ENCODE measurements around the gene KCNQ1.

The KCNQ1 gene

DNA sequence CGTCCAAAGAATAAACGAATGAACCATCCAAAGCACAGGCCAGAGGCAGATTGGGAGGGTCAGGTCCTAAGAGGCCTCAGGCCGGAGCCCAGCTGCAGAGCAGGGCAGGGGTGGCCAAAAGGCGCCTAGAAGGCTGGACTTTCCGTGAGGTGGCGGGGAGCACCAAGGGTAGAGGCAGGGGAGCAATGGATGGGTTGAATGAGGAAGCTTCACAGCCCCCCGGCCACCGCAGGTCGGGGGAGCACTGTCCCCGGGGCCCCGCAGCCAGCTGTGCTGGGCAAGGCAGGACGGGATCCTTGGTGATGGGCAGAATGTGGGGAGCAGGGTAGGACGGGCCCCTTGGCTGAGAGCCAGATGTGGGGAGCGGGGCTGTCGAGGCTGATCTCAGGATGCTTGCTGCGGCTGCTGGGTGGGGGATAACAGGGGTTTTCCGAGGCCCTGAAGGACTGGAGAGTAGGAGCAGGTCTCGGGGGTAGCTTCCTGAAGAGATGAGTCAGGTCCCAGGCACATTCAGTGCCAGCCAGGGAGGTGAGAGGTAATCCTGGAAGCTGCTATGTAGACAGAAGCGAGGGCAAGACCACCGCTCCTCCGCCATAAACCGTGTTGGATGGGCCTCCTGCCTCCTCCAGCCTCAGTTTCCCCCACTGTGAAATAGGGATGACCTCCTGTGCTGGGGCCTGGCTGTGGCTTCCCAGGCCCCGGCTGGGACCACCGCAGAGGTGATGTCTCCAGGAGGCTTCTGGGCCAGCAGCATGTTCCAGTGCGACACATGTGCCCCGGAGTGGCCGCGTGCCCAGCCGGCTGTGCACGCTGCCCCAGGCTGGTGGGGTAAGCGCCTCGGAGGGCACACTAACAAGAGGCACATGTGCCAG is 289.6 kb downstream of the KCNQ1 start:
- Histone ChIP-seq H3K27ac (ENCODE audit: low read depth, low read length) (no peak overlapping the region), H3K27me3 (ENCODE audit: insufficient read depth, low read length) (no peaks in the 10 kb centered on the region), H3K36me3 (ENCODE audit: insufficient read depth, low read length) (no peaks in the 10 kb centered on the region), H3K79me2 (ENCODE audit: control insufficient read depth, insufficient read depth, low read length, unreplicated experiment) (no peaks in the 10 kb centered on the region), H3K4me1 (ENCODE audit: control insufficient read depth, insufficient read depth, low read length, unreplicated experiment) (peaks cover 27% of the 10 kb centered on the region), H2AFZ (ENCODE audit: low read length, unreplicated experiment) (no peak overlapping the region), H3K4me3 (ENCODE audit: low read depth, low read length) (no peak overlapping the region)

GRCh38 chr11:2735053-2735589 is 290.3 kb downstream of the KCNQ1 start:
- H3K4me1 ChIP-seq (ENCODE audit: control insufficient read depth, insufficient read depth, low read length, unreplicated experiment), result peaks cover 27% of the 10 kb centered on the region
- no peaks in the 10 kb centered on the region for H3K79me2 ChIP-seq (ENCODE audit: control insufficient read depth, insufficient read depth, low read length, unreplicated experiment)
- no peaks in the 10 kb centered on the region for H3K27me3 ChIP-seq (ENCODE audit: insufficient read depth, low read length)
- no peak overlapping the region for H3K27ac ChIP-seq (ENCODE audit: low read depth, low read length)
- H3K36me3 ChIP-seq (ENCODE audit: insufficient read depth, low read length), result no peaks in the 10 kb centered on the region
- H2AFZ ChIP-seq (ENCODE audit: low read length, unreplicated experiment), result no peak overlapping the region
- H3K4me3 ChIP-seq (ENCODE audit: low read depth, low read length), result no peak overlapping the region

DNA sequence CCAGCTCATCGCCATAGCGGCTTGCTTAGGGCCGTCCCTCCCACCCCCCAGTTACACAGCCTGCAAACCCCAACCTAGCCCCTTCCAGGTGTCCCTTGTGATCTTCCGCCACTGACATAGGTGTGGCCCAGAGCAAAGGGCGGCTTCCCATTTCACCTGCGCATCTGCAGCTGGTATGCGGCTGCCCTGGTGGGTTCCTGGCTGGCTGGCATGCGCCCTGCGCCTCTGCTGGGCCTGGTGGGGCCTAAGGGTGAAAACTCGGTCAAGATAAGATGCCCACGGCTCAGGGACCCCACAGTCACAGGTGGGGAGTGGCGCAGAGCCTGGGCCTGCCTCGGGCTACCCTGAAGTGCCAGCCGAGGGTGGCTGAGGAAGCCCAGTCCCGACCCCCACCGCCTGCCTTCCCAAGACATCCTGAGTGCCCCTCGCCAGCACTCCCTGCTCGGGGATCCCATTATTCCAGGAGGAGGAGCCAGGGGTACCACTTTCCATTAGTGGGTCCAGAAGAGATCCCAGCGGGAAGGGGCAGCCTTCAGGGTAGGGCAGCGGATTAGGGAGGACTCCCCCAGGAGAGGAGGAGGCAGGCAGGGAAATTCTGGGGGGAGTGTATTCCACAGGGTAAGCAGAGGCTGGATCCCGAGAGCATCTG is 291.9 kb downstream of the KCNQ1 start:
- no peaks in the 10 kb centered on the region for H3K79me2 ChIP-seq (ENCODE audit: control insufficient read depth, insufficient read depth, low read length, unreplicated experiment)
- H3K27me3 ChIP-seq (ENCODE audit: insufficient read depth, low read length), result no peaks in the 10 kb centered on the region
- H3K4me1 ChIP-seq (ENCODE audit: control insufficient read depth, insufficient read depth, low read length, unreplicated experiment), result peaks cover 35% of the 10 kb centered on the region
- no peaks in the 10 kb centered on the region for H3K36me3 ChIP-seq (ENCODE audit: insufficient read depth, low read length)
- no peak overlapping the region for H3K27ac ChIP-seq (ENCODE audit: low read depth, low read length)
- H2AFZ ChIP-seq (ENCODE audit: low read length, unreplicated experiment), result no peak overlapping the region
- no peak overlapping the region for H3K4me3 ChIP-seq (ENCODE audit: low read depth, low read length)

- no peak overlapping the region for H3K27ac ChIP-seq (ENCODE audit: low read depth, low read length)
- H3K36me3 ChIP-seq (ENCODE audit: insufficient read depth, low read length), result no peaks in the 10 kb centered on the region
- no peak overlapping the region for H2AFZ ChIP-seq (ENCODE audit: low read length, unreplicated experiment)
- no peaks in the 10 kb centered on the region for H3K27me3 ChIP-seq (ENCODE audit: insufficient read depth, low read length)
- H3K4me3 ChIP-seq (ENCODE audit: low read depth, low read length), result no peak overlapping the region
- H3K4me1 ChIP-seq (ENCODE audit: control insufficient read depth, insufficient read depth, low read length, unreplicated experiment), result peaks cover 40% of the 10 kb centered on the region
- H3K79me2 ChIP-seq (ENCODE audit: control insufficient read depth, insufficient read depth, low read length, unreplicated experiment), result no peaks in the 10 kb centered on the region
These were observed 292.4 kb downstream of the KCNQ1 start for GRCh38 chr11:2737226-2737590.

- Histone ChIP-seq H3K36me3 (ENCODE audit: insufficient read depth, low read length) (no peaks in the 10 kb centered on the region), H3K27ac (ENCODE audit: low read depth, low read length) (no peak overlapping the region), H2AFZ (ENCODE audit: low read length, unreplicated experiment) (no peak overlapping the region), H3K4me1 (ENCODE audit: control insufficient read depth, insufficient read depth, low read length, unreplicated experiment) (peaks cover 42% of the 10 kb centered on the region), H3K4me3 (ENCODE audit: low read depth, low read length) (no peak overlapping the region), H3K79me2 (ENCODE audit: control insufficient read depth, insufficient read depth, low read length, unreplicated experiment) (no peaks in the 10 kb centered on the region), H3K27me3 (ENCODE audit: insufficient read depth, low read length) (no peaks in the 10 kb centered on the region)
These were observed 293.1 kb downstream of the KCNQ1 start for GRCh38 chr11:2737866-2738265.

DNA sequence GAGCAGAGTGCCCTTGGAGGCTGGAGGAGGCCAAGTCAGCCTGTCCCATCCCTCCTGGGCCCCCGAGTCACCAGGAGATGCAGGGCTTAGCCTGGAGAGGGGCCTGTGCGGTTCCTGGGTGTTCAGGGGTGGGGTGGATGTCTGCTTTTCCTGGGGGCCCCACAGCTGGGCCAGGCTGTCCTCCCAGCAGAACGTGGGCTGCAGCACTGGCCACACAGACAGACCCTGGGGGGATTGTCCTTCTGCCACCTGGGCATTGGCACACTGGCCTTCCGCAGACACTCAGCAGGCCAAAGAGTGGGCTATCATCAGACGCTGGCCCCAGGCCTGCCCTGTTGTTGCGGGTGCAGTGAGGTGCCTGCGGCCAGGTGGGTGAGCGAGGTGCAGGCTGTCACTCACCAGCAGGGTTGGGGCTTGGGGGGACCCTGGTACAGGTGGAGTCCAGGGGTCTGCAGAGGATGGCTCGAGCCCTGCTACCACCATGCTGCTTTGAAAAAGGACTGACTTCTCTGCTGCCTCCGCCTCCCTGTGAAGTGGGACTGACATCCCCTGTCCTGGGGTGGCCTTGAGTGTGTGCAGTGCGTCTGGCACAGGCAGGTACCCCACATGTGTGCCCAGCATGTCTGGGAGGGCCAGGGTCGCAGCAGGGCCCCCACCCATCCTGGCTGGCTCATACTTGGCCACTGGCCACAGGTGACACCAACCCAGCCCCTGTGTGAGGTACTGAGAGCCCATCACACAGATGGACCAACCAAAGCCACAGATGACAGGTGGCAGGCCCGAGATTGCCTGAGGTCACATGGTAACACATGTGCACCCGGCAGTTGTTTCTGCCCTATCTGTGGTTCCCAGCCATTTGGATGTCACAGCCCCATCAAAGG is 294.0 kb downstream of the KCNQ1 start:
- Histone ChIP-seq H3K27me3 (ENCODE audit: insufficient read depth, low read length) (no peaks in the 10 kb centered on the region), H2AFZ (ENCODE audit: low read length, unreplicated experiment) (no peak overlapping the region), H3K4me1 (ENCODE audit: control insufficient read depth, insufficient read depth, low read length, unreplicated experiment) (peaks cover 42% of the 10 kb centered on the region), H3K4me3 (ENCODE audit: low read depth, low read length) (no peak overlapping the region), H3K36me3 (ENCODE audit: insufficient read depth, low read length) (no peaks in the 10 kb centered on the region), H3K27ac (ENCODE audit: low read depth, low read length) (no peak overlapping the region), H3K79me2 (ENCODE audit: control insufficient read depth, insufficient read depth, low read length, unreplicated experiment) (no peaks in the 10 kb centered on the region)

GRCh38 chr11:2739531-2740274 is 294.9 kb downstream of the KCNQ1 start:
- Histone ChIP-seq H3K27ac (ENCODE audit: low read depth, low read length) (no peak overlapping the region), H3K79me2 (ENCODE audit: control insufficient read depth, insufficient read depth, low read length, unreplicated experiment) (no peaks in the 10 kb centered on the region), H3K4me1 (ENCODE audit: control insufficient read depth, insufficient read depth, low read length, unreplicated experiment) (peaks cover 34% of the 10 kb centered on the region), H3K4me3 (ENCODE audit: low read depth, low read length) (no peak overlapping the region), H3K36me3 (ENCODE audit: insufficient read depth, low read length) (no peaks in the 10 kb centered on the region), H3K27me3 (ENCODE audit: insufficient read depth, low read length) (no peaks in the 10 kb centered on the region), H2AFZ (ENCODE audit: low read length, unreplicated experiment) (no peak overlapping the region)

- H3K79me2 ChIP-seq (ENCODE audit: control insufficient read depth, insufficient read depth, low read length, unreplicated experiment), result no peaks in the 10 kb centered on the region
- peaks cover 32% of the 10 kb centered on the region for H3K4me1 ChIP-seq (ENCODE audit: control insufficient read depth, insufficient read depth, low read length, unreplicated experiment)
- no peak overlapping the region for H3K4me3 ChIP-seq (ENCODE audit: low read depth, low read length)
- no peaks in the 10 kb centered on the region for H3K36me3 ChIP-seq (ENCODE audit: insufficient read depth, low read length)
- H3K27me3 ChIP-seq (ENCODE audit: insufficient read depth, low read length), result no peaks in the 10 kb centered on the region
- H2AFZ ChIP-seq (ENCODE audit: low read length, unreplicated experiment), result no peak overlapping the region
- H3K27ac ChIP-seq (ENCODE audit: low read depth, low read length), result no peak overlapping the region
These were observed 295.6 kb downstream of the KCNQ1 start for GRCh38 chr11:2740275-2740940.

- Histone ChIP-seq H3K36me3 (ENCODE audit: insufficient read depth, low read length) (no peaks in the 10 kb centered on the region), H3K4me1 (ENCODE audit: control insufficient read depth, insufficient read depth, low read length, unreplicated experiment) (peaks cover 32% of the 10 kb centered on the region), H2AFZ (ENCODE audit: low read length, unreplicated experiment) (no peak overlapping the region), H3K27ac (ENCODE audit: low read depth, low read length) (no peak overlapping the region), H3K4me3 (ENCODE audit: low read depth, low read length) (no peak overlapping the region), H3K27me3 (ENCODE audit: insufficient read depth, low read length) (no peaks in the 10 kb centered on the region), H3K79me2 (ENCODE audit: control insufficient read depth, insufficient read depth, low read length, unreplicated experiment) (no peaks in the 10 kb centered on the region)
These were observed 296.2 kb downstream of the KCNQ1 start for GRCh38 chr11:2741006-2741376.

All from ACC112 (cell line).